Measurements from ENCODE around the gene BANP.
"Not testable (repeated sequence)": the region's sequence is repeated elsewhere in the genome, so short reads cannot be mapped to it uniquely, and the experiment has no call there.

The BANP gene

DNA sequence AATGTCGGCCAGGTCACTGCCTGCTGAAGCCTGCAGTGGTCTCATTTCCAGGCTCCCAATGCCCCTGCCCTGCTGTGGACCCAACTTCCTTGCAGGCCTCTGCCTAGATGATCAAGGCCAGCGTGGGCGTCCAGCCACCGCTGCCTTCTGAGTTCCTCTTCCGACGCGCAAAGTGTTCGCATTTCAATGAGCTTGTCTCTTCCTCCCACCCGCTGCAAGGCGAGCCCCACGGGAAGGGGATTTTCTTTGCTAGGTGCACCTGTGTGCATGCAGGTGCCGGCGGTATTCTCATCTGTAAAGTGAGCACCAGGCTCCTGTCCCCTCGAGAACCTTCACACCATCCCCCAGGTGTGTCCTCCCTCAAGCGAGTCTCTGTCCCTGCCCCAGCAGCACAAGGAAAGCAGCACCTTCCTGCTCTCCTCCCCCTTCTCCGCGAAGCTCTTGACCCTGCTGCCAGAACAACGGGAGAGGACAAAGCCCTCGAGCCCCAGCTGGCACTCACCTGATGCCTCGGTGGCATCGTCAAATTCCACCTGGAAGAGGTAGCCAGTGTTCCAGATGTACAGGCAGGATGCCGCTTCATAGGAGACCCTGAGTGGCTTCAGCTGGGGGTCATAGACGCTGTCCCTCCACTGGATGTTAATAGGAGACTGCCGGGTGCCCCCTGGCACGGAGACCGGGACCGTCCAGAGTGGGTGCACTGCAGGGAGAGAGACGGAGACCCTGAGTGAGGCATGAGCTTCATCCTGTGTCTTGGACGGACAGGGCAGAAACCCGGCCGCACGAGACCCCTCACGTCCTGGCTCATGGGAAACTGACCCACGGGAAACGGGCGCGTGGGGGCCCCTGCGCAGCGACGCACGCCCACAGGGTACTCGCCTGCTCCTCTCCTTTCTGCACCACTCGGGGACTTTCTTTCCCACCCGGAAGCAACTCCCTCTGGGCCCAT lies 24.7 kb upstream of the BANP start:
- DNase-seq (ENCODE audit: low read depth, low spot score): no peak

DNA sequence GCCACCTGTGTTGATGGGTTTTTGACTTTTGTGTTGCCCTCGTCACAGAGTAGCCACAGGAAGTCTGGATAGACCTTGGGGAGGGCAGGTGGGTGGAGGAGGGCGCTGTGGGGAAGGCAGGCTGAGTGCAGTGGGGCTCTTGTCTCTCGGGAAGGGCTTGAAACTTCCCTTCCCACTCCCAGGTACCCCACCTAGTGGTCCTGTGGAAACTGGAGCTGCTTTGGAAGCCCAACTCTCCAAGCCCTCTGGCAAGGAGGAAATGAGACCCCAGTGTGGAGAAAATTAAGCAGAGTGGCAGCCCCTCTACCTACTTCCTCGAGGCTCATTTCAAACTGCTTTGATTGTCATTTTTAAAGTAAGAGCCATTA lies 24.1 kb upstream of the BANP start:
- DNase-seq (ENCODE audit: low read depth, low spot score): no peak

DNA sequence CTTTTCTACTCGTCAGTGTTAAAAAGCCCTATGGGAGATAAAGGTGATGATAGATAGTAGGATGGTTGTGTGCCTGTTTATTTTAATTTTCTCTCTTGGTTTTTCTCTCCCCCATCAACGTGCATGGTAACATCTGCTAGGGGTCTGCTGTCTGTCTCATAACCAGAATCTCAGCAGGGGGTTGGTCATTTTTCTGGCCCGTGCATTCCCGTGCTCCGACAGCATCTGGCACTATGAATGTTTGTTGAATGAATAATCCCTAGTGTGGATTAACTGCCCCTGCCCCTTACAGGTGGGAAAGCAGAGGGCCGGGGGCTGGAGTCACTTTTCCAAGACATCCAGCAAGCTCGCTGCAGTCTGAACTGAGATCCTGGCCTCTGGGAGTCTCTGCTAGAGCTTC lies 21.2 kb upstream of the BANP start:
- DNase-seq (ENCODE audit: low read depth, low spot score): no peak

GRCh38 chr16:87930456-87930855 lies 20.8 kb upstream of the BANP start:
- DNase-seq (ENCODE audit: low read depth, low spot score): no peak

DNA sequence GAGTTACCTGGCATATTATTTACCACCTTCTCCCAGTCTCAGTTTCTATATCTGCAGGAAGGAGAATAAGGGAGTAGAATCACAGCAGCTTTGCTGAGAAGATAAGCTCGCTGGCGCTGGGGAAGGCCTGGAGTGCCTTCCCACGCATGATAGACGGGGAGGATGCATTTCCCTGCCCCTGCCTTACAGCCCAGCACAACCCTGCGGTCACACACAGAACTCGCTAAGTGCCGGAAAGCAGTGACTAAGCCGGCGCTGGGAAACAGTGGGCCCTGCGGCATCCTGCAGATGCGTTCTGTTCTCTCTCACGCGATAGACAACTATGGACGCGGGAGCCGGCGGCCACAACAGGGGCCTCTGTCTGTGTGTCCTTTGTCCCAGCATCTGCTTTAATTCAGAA lies 19.7 kb upstream of the BANP start:
- DNase-seq (ENCODE audit: low read depth, low spot score): no peak

DNA sequence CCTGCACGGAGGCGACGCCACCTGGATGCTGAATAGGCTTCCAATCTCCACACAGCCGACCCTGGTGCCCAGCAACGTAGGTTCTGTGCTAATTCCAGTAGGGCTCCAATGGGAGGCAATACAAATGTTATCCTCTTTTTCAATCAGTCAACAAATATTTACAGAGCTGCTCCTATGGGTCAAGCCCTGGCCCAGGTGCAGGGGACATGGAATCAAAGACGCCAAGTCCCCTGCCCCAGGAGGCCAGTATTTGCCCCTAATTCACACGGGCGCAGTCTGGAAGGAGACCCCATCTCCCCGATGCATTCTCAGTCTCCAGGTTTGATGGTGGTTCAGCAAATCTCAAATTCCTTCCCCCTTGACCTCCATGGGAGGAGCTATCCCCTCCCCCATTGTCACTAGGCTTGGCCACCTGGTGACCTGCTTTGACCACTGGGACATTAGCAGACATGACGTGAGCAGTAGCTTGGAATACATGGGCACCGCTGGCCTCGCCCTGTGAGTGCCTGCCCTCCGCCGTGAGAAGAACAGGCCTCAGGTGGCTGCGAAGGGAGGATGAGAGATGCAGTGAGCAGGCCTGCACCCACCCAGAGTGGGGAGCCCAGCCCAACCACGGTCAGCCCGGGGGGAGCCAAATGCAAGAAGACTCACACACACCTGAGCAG lies 18.6 kb upstream of the BANP start:
- DNase-seq (ENCODE audit: low read depth, low spot score): not testable (repeated sequence)

DNA sequence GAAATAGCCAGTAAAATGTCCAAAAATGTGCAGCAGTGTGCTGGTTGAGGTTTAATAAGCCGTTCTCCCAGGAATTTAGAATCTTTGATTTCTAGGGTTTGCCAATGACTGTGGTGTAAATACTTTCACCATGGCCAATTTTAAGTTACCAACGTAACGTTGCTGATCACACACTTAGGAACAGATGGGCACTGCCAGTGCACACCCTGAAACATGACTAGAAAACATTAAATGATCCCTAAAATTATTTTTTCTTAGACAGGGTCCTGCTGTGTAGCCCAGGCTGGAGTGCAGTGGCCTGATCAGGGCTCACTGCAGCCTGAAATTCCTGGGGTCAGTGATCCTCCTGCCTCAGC lies 18.1 kb upstream of the BANP start:
- DNase-seq (ENCODE audit: low read depth, low spot score): no peak

DNA sequence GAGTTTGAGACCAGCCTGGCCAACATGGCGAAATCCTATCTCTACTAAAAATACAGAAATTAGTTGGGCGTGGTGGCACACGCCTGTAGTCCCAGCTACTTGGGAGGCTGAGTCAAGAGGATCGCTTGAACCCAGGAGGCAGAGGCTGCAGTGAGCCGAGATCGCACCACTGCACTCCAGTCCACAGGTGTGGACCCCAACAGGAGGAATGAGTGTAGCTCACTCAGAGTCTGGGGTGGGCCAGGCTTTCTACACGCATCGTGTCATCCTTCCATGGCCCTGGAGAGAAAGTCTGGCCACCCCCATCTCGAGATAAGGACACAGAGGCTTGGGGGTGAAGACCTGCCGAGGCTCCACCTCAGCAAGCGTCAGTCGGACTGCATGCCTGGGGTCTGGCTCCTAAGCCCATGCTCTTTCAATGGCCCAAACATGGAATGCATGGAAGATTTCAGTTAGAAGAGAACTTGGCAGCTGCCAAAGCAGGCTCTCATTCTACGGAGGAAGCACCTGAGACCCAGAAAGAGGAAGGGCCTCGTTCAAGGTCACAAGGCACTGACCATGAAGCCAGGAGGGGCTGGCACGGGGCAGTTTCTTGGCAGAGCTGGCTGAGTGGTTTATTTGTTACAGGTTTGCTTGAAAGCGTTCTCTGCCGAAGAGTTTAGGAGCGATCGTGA lies 16.3 kb upstream of the BANP start:
- DNase-seq (ENCODE audit: low read depth, low spot score): not testable (repeated sequence)

- not testable (repeated sequence) for DNase-seq (ENCODE audit: low read depth, low spot score)
These were observed 15.2 kb upstream of the BANP start for GRCh38 chr16:87936016-87936374.

DNA sequence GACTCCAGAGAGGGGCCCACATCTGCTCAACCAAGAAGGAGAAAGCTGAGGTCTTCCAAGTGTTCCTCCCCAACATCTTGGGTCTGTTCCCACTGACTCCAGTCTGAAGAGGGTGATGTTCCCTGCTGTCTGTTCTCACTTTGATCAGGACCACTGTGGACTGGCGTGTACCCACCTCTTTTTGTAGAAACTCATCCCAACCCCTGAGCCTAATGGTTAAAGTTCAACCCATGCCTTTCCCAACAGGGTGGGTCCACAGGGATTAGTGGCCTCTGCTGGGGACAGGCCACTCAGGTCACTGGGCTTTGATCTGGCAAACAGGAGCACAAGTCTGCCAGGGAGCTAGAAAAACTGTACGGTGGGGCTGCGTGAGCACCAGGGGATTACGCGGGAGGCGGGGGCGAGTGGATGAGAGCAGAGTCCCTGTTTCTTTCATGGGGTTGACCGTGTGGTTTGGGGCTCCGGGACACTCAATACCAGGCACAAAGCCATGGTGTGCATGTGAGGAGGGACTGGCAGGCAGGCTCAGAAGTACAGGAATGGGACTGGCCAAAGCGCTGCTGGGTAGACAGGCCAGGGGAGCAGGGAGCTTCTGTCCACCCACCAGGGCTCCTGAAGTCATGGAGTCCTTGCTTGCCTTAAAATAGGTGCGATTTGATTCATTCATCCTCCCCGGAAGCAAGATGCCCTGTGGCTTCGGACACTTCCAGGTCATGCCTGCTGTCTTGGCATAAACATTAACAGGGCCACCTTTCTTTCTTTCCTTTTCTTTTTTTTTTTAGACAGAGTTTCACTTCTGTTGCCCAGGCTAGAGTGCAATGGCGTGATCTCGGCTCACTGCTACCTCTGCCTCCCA lies 14.6 kb upstream of the BANP start, which contains the start of gene CA5A:
TSS of gene CA5A (minus strand) at position 155 of the 856 bp plus-strand sequence. CDS start at position 76, 79 bp downstream.
- DNase-seq (ENCODE audit: low read depth, low spot score): no peak

- DNase-seq (ENCODE audit: low read depth, low spot score): not testable (repeated sequence)
These were observed 14.0 kb upstream of the BANP start for GRCh38 chr16:87937231-87937542.

DNA sequence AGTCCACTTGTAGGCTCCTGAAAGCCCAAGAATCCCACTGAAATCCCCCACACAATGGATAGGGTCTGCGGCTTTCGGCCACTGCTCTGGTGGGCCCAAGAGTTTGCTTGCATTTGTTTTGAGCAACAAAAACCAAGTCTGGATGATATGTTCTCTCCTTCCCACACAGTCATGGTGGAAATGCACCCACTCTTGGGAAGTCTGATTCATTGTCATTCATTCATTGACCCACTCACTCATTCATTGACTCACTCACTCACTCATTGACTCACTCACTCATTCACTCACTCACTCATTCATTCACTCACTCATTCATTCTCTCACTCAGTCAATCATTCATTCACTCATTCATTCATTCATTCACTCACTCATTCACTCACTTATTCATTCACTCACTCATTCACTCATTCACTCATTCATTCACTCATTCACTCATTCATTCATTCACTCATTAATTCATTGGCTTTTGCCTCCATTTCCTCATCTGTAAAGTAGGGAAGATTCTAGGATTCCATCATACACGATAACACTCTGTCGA lies 12.8 kb upstream of the BANP start:
- DNase-seq (ENCODE audit: low read depth, low spot score): no peak

DNA sequence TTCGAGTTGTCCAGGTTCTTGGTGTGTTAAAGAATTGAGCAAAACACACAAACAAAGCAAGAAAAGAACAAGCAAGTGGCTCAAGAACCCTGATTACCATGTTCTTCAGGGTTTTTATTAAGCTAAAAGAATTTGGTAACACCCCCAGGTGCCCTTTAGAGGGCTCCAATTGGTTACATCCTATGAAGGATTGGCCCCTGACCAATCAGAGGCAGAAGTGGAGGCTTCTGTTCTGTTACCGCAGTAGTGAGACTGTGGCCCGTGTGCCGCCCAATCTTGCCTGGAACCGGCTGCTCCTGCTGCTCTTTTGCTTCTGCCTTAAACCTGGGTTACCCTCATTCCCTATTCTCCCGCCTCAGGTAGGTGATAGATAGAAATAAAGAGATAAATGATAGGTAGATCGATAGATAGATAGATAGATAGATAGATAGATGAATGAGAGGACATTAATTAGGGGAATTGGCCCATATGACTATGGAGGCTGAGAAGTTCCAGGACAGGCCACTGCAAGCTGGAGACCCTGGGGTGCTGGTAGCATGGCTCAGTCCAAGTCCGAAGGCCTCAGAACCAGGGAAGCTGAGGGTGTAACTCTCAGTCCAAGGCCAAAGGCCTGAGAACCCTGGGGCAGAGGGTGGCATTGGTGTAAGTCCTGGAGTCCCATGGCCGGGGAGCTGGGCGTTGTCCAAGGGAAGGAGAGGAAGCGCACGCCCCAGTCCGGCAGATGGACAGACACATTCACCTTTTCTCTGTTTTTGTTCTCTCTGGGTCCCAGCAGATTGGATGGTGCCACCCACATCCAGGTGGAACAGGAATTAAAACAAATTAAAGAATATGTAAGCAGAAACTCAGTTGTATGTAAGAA lies 11.4 kb upstream of the BANP start:
- DNase-seq (ENCODE audit: low read depth, low spot score): no peak

DNA sequence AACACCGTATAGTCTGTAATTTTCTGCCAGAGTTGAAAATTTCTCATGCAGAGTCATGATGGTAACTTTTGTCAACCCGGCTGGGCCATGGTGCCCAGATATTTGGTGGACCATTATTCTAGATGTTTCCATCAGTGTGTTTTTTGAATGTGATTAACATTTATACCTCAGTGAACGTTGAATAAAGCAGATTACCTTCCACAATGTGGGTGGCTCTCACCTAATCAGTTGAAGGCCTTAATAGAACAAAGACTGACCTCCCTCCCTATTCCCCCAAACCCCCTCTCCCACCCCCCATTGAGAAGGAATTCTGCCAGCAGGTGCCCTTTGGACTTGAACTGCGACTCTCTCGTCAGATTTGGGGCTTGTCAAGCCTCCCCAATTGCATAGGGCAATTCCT lies 8.6 kb upstream of the BANP start:
- DNase-seq (ENCODE audit: low read depth, low spot score): no peak

- DNase-seq (ENCODE audit: low read depth, low spot score): no peak
These were observed 5.7 kb upstream of the BANP start for GRCh38 chr16:87945351-87946042.

DNA sequence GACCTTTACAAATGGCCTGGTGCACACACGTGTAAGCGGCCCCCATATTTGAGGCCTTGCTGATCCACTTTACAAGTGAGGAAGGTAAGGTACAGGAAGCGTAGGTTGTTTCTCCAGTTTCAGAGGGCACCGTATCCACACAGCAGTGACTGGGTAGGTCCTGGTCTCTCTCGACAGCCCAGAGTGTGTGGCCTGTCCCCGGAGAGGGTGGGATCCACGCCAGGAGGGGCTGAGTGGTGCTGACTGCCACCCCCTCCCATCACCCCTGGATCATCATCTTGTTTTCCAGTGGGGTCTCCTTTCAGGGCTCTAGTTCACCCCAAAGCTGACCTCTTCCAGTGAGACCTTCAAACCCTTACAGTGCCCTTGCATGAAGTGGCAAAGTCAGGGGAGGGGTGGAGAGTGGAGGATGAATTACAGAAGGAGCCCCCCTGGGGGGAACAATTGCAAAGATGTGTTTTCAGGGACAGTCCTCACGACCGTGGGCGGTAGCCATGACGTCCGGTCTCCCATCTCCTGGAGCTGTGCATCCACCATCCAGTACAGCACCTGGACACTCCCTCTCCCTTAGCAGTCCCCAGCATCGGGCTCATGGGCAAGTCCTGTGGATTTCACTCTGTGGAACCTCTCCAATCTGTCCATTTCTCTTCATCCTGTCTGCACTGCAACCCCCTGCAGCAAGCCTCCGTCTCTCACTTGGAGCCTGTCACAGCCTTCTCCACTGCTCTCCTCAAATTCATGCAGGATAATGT lies 4.5 kb upstream of the BANP start:
- DNase-seq (ENCODE audit: low read depth, low spot score): no peak

DNA sequence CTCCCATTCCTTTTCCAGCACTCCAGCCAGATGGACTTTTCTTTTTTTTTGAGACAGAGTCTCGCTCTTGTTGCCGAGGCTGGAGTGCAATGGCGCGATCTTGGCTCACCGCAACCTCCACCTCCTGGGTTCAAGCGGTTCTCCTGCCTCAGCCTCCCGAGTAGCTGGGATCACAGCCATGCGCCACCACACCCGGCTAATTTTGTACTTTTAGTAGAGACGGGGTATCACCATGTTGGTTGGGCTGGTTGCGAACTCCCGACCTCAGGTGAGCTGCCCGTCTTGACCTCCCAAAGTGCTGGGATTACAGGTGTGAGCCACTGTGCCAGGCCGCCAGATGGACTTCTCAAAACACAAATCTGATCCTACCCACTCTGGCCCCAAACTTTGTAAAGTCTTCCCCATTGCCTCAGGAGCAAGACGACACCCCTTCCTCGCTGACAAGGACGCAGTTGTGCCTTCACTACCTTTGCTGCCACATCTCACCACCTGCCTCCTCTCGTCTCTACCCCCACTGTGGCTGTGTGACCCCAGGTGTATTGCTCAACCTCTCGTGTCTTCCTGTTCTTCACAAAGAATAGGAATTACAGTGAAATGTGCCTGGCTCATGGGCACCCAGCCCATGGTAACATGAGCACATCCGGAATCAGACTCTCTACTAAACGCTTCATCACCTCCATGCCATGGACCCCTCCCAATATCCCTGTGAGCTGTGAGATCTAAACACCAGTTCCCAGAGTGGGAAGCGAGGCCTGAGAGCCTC lies 3.7 kb upstream of the BANP start:
- no peak for DNase-seq (ENCODE audit: low read depth, low spot score)

GRCh38 chr16:87948119-87948545 lies 3.1 kb upstream of the BANP start:
- DNase-seq (ENCODE audit: low read depth, low spot score): no peak

- no peak for DNase-seq (ENCODE audit: low read depth, low spot score)
These were observed 2.5 kb upstream of the BANP start for GRCh38 chr16:87948735-87949070.
